Measurements from ENCODE around the gene IKZF3. TPM values are rescaled to one million over a fixed set of nuclear protein-coding genes. Genes with fewer than 3 reads are reported as not detected.

Gene IKZF3
- polyA plus RNA-seq, 1 of the 3 experiments (the other 2 are of a cell fraction) = not detected

GRCh38 chr17:39709319-39709997, 154.7 kb downstream of the IKZF3 start:
- Histone ChIP-seq H2AFZ (ENCODE audit: low read depth) (no peak overlapping the region), H3K9me2 (no peaks in the 10 kb centered on the region), H3K9ac (no peak overlapping the region), H3K79me2 (ENCODE audit: insufficient read depth) (no peaks in the 10 kb centered on the region), H3K27me3 (ENCODE audit: insufficient read depth) (no peaks in the 10 kb centered on the region; the same call in 1 of the 2 replicates), H3K27ac (ENCODE audit: low read depth in 2 of 2, low read length in 1 of 2) (no peak overlapping the region), H4K20me1 (ENCODE audit: insufficient read depth) (no peaks in the 10 kb centered on the region), H3K4me3 (ENCODE audit: low read depth in 2 of 2, low read length in 1 of 2) (no peak overlapping the region), H3F3A (replicated peaks; ENCODE audit: insufficient read depth) (no peaks in the 10 kb centered on the region), H3K4me2 (no peak overlapping the region), H3K9me3 (no peaks in the 10 kb centered on the region), H3K36me3 (replicated peaks in 1 of 2; ENCODE audit: control insufficient read depth in 1 of 2, insufficient read depth in 2 of 2, low read length in 1 of 2) (no peaks in the 10 kb centered on the region), H3K4me1 (ENCODE audit: control insufficient read depth in 1 of 2, insufficient read depth in 2 of 2, low read depth in 1 of 2, low read length in 1 of 2) (no peaks in the 10 kb centered on the region)
- DNase-seq = no peak
- CTCF ChIA-PET = interaction anchor here (0.8 to 1.6 kb wide), 3 partner anchors 41 to 88 kb away, joined by 3 to 5 read pairs (median 4); partner anchors contain the start of gene PNMT
- POLR2A ChIA-PET = no interaction called here
- TF ChIP-seq FOSL2 (IDR thresholded peaks at IDR 0.05; ENCODE audit: borderline replicate concordance, low read depth) (no peak), USF2 (IDR thresholded peaks at IDR 0.05; ENCODE audit: borderline replicate concordance, low read depth, low read length) (no peak), SMC3 (IDR thresholded peaks at IDR 0.05; ENCODE audit: low read depth, low read length) (no peak), ELF1 (IDR thresholded peaks at IDR 0.05) (no peak), YY1 (IDR thresholded peaks at IDR 0.05; ENCODE audit: low read depth) (no peak), TCF12 (IDR thresholded peaks at IDR 0.05) (no peak), POLR2AphosphoS5 (IDR thresholded peaks at IDR 0.05; ENCODE audit: low read depth, low read length) (no peak), GATA2 (CRISPR knock-in tag; IDR thresholded peaks at IDR 0.05) (no peak), CHD2 (IDR thresholded peaks at IDR 0.05; ENCODE audit: low read length, partially characterized antibody) (no peak), NRF1 (IDR thresholded peaks at IDR 0.05; ENCODE audit: low read depth, low read length) (no peak), RXRA (IDR thresholded peaks at IDR 0.05; ENCODE audit: borderline replicate concordance, low read depth) (no peak), RCOR1 (IDR thresholded peaks at IDR 0.05; ENCODE audit: low read length) (no peak), EP300 (IDR thresholded peaks at IDR 0.05; ENCODE audit: borderline replicate concordance in 1 of 2, low read depth in 1 of 2, low read length in 1 of 2) (no peak), EZH2phosphoT487 (IDR thresholded peaks at IDR 0.05; ENCODE audit: borderline replicate concordance, low read depth) (no peak), MAX (IDR thresholded peaks at IDR 0.05; ENCODE audit: low read depth) (no peak), FOXM1 (IDR thresholded peaks at IDR 0.05; ENCODE audit: low read depth) (no peak), CTCF (IDR thresholded peaks at IDR 0.05) (no peak), MEF2A (IDR thresholded peaks at IDR 0.05; ENCODE audit: borderline replicate concordance, low read depth) (no peak)
- 76% methylated on average over 12 of the region's 14 CpGs for WGBS (ENCODE audit: low lambda C conversion rate)

Small RNA genes lying within 50 kb of the gene (small RNA-seq; reads per million reads assigned to genes)
- 0 reads per million in 7 experiments for gene AC090844.1
- 0 reads per million in 7 experiments for gene MIR4728

Other genes starting within 250 kb of the IKZF3 start
- gene PPP1R1B, start 237.4 kb downstream of the IKZF3 start, polyA plus RNA-seq (2012; rRNA removed) = 0.05 and 0.07 TPM in 2 replicates
- 76.8 and 78.0 TPM in 2 replicates for gene STARD3, start 227.2 kb downstream of the IKZF3 start, polyA plus RNA-seq (2012; rRNA removed)
- gene TCAP, start 199.0 kb downstream of the IKZF3 start, polyA plus RNA-seq (2012; rRNA removed) = 0.43 and 0.67 TPM in 2 replicates
- gene PNMT, start 195.9 kb downstream of the IKZF3 start, polyA plus RNA-seq (2012; rRNA removed) = 0.05 and 0.07 TPM in 2 replicates
- 20.9 and 25.8 TPM in 2 replicates for gene PGAP3, start 176.3 kb downstream of the IKZF3 start, polyA plus RNA-seq (2012; rRNA removed)
- gene ERBB2, start 164.2 kb downstream of the IKZF3 start, polyA plus RNA-seq (2012; rRNA removed) = 1.9 and 2.6 TPM in 2 replicates
- gene MIEN1, start 133.8 kb downstream of the IKZF3 start, polyA plus RNA-seq (2012; rRNA removed) = 100 and 105 TPM in 2 replicates
- not detected in 2 replicates for gene GRB7, start 126.4 kb downstream of the IKZF3 start, polyA plus RNA-seq (2012; rRNA removed)
- gene ZPBP2, start 3.9 kb upstream of the IKZF3 start, polyA plus RNA-seq (2012; rRNA removed) = not detected in 2 replicates
- 2.4 and 3.6 TPM in 2 replicates for gene GSDMB, start 54.3 kb upstream of the IKZF3 start, polyA plus RNA-seq (2012; rRNA removed)
- gene ORMDL3, start 63.3 kb upstream of the IKZF3 start, polyA plus RNA-seq (2012; rRNA removed) = 27.8 and 38.5 TPM in 2 replicates
- not detected in 2 replicates for gene LRRC3C, start 63.4 kb upstream of the IKZF3 start, polyA plus RNA-seq (2012; rRNA removed)
- not detected in 2 replicates for gene GSDMA, start 98.7 kb upstream of the IKZF3 start, polyA plus RNA-seq (2012; rRNA removed)
- gene PSMD3, start 116.5 kb upstream of the IKZF3 start, polyA plus RNA-seq (2012; rRNA removed) = 87.6 and 104 TPM in 2 replicates
- not detected in 2 replicates for gene CSF3, start 151.1 kb upstream of the IKZF3 start, polyA plus RNA-seq (2012; rRNA removed)
- 62.8 and 64.5 TPM in 2 replicates for gene MED24, start 190.1 kb upstream of the IKZF3 start, polyA plus RNA-seq (2012; rRNA removed)
- gene THRA, start 198.7 kb upstream of the IKZF3 start, polyA plus RNA-seq (2012; rRNA removed) = 20.1 and 23.1 TPM in 2 replicates
- 2.1 and 6.5 TPM in 2 replicates for gene NR1D1, start 236.3 kb upstream of the IKZF3 start, polyA plus RNA-seq (2012; rRNA removed)

Measured in SK-N-SH (cell line).